Measurements from ENCODE around the gene TMEM217. TPM values are rescaled to one million over a fixed set of nuclear protein-coding genes. Genes with fewer than 3 reads are reported as not detected.

Gene TMEM217
- total and polyA plus RNA-seq, 2 of the 4 experiments (the other 2 are of a cell fraction): 1.4 to 3.5 TPM

DNA sequence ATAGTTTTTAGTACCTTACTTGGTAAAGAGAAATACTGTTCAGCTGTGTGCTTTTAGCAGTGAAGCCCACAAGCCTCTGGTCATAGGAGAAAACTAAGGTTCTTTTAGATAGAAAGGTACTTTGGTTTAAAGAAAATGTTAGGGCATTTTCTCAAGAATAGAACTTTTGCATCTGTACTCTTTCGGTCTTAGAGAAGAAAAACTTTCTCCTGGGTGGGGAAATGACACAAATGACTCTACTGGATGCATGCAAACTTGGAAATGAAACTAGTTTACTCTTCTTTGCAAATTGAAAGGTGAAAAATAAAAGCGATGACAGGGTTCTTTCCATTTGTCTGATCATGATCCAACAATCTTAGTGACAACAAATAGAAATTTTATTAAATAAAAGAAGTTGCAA lies 2.1 kb upstream of the TMEM217 start:
- H3K4me2 ChIP-seq (ENCODE audit: low read depth, low read length): peak overlapping the region; percentile 12

More for the DNA sequence above, 2.1 kb upstream of the TMEM217 start:
- Histone ChIP-seq H2BK120ac (ENCODE audit: low read depth, low read length) (no peak overlapping the region), H2BK20ac (ENCODE audit: low read depth, low read length) (no peak overlapping the region), H3K9ac (ENCODE audit: low read depth, low read length) (no peak overlapping the region), H3K18ac (ENCODE audit: low read depth, low read length) (no peak overlapping the region), H3K79me1 (ENCODE audit: low read depth in 1 of 2, low read length in 2 of 2) (peaks cover 27 to 60% of the 10 kb centered on the region in 2 experiments), H3K27me3 (ENCODE audit: control insufficient read depth, insufficient read depth, low read length) (no peaks in the 10 kb centered on the region), H3K9me1 (ENCODE audit: insufficient read depth, low read length) (no peaks in the 10 kb centered on the region; the same call in 1 of the 2 replicates), H4K8ac (ENCODE audit: low read depth in 2 of 2, low read length in 2 of 2) (no peak overlapping the region), H3K4me3 (ENCODE audit: insufficient read depth, low read depth, low read length) (no peak overlapping the region), H2BK15ac (ENCODE audit: low read depth, low read length) (no peak overlapping the region), H2AK5ac (ENCODE audit: low read depth, low read length) (no peak overlapping the region), H3K4me1 (ENCODE audit: control insufficient read depth, insufficient read depth, low read length) (no peaks in the 10 kb centered on the region), H3K14ac (replicated peaks; ENCODE audit: low read depth, low read length) (no peak overlapping the region), H3K9me3 (ENCODE audit: control insufficient read depth, insufficient read depth, low read length) (no peaks in the 10 kb centered on the region), H3K27ac (ENCODE audit: insufficient read depth, low read length) (no peak overlapping the region), H2AK9ac (replicated peaks; ENCODE audit: low read depth, low read length, poor library complexity) (no peak overlapping the region), H4K91ac (ENCODE audit: insufficient read depth, low read depth, low read length) (no peak overlapping the region), H3K36me3 (ENCODE audit: control insufficient read depth, insufficient read depth, low read length) (no peaks in the 10 kb centered on the region), H3K56ac (ENCODE audit: extremely low read depth, insufficient read depth, low read length) (no peak overlapping the region), H3K4ac (ENCODE audit: low read depth, low read length) (no peak overlapping the region), H4K5ac (ENCODE audit: low read depth, low read length) (no peak overlapping the region), H4K20me1 (ENCODE audit: insufficient read depth, low read length) (0 out of 2 replicates have a peak, but pooled peaks cover 5% of the 10 kb centered on the region), H2BK5ac (ENCODE audit: low read depth, low read length, poor library complexity, severe bottlenecking) (no peak overlapping the region), H2AFZ (replicated peaks; ENCODE audit: low read length, poor library complexity) (no peak overlapping the region), H3K23ac (ENCODE audit: low read depth, low read length) (no peak overlapping the region)
- in situ Hi-C loops (cut with MboI; ENCODE audit: low sequenced_read_pairs): no loop called here
- no TSS peak for BruUV-seq (replicated peaks)
- intact Hi-C loops (cut with micrococcal nuclease): no loop called here
- dilution Hi-C loops (cut with HindIII; ENCODE audit: low sequenced_read_pairs, unreplicated experiment): no loop called here
- no CpG with 5 or more reads among the region's 2 CpGs for WGBS, 2 experiments (ENCODE audit: extremely low coverage in 2 of 2, insufficient read length in 1 of 2)
- DNase-seq (no peak), ATAC-seq (ENCODE audit: low read depth) (no peak)
- TF ChIP-seq MXI1 (IDR thresholded peaks at IDR 0.05; ENCODE audit: borderline replicate concordance, low read depth, low read length): no peak
- no peak for TF ChIP-seq RAD21 (IDR thresholded peaks at IDR 0.05; ENCODE audit: low read length)
- no peak for TF ChIP-seq MAZ (IDR thresholded peaks at IDR 0.05; ENCODE audit: borderline replicate concordance, low read depth, low read length)
- TF ChIP-seq, protein P1, sequence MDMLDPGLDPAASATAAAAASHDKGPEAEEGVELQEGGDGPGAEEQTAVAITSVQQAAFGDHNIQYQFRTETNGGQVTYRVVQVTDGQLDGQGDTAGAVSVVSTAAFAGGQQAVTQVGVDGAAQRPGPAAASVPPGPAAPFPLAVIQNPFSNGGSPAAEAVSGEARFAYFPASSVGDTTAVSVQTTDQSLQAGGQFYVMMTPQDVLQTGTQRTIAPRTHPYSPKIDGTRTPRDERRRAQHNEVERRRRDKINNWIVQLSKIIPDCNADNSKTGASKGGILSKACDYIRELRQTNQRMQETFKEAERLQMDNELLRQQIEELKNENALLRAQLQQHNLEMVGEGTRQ (IDR thresholded peaks at IDR 0.05; ENCODE audit: low read depth, low read length): no peak
- ChIA-PET POLR2A (ENCODE audit: unreplicated experiment) (no interaction called here), CTCF (no interaction called here)

Measured in IMR-90 (cell line).